ENCODE data around the gene FMC1. TPM values are rescaled to one million over a fixed set of nuclear protein-coding genes. Genes with fewer than 3 reads are reported as not detected.
"Not testable (repeated sequence)": the region's sequence is repeated elsewhere in the genome, so short reads cannot be mapped to it uniquely, and the experiment has no call there.

The FMC1 gene
- total RNA-seq, 1 donor = 8.4 TPM

- no peak for DNase-seq (ENCODE audit: low read depth)
- no peak overlapping the region for H3K4me3 ChIP-seq (ENCODE audit: low read depth, low read length)
- TF ChIP-seq CTCF (IDR thresholded peaks at IDR 0.05; ENCODE audit: insufficient read depth, low read length) = no peak
Observed at GRCh38 chr7:139299296-139299695, 41.8 kb upstream of the FMC1 start.

- no peak for TF ChIP-seq CTCF (IDR thresholded peaks at IDR 0.05; ENCODE audit: insufficient read depth, low read length)
- H3K4me3 ChIP-seq (ENCODE audit: low read depth, low read length) = no peak overlapping the region
- DNase-seq (ENCODE audit: low read depth) = no peak
Observed at GRCh38 chr7:139300390-139300789, 40.7 kb upstream of the FMC1 start.

- no peak for DNase-seq (ENCODE audit: low read depth)
- no peak overlapping the region for H3K4me3 ChIP-seq (ENCODE audit: low read depth, low read length)
- no peak for TF ChIP-seq CTCF (IDR thresholded peaks at IDR 0.05; ENCODE audit: insufficient read depth, low read length)
Observed at GRCh38 chr7:139304517-139304916, 36.6 kb upstream of the FMC1 start.

GRCh38 chr7:139317939-139318505, 23.1 kb upstream of the FMC1 start:
- no peak overlapping the region for H3K4me3 ChIP-seq (ENCODE audit: low read depth, low read length)
- TF ChIP-seq CTCF (IDR thresholded peaks at IDR 0.05; ENCODE audit: insufficient read depth, low read length) = no peak
- DNase-seq (ENCODE audit: low read depth) = no peak

DNA sequence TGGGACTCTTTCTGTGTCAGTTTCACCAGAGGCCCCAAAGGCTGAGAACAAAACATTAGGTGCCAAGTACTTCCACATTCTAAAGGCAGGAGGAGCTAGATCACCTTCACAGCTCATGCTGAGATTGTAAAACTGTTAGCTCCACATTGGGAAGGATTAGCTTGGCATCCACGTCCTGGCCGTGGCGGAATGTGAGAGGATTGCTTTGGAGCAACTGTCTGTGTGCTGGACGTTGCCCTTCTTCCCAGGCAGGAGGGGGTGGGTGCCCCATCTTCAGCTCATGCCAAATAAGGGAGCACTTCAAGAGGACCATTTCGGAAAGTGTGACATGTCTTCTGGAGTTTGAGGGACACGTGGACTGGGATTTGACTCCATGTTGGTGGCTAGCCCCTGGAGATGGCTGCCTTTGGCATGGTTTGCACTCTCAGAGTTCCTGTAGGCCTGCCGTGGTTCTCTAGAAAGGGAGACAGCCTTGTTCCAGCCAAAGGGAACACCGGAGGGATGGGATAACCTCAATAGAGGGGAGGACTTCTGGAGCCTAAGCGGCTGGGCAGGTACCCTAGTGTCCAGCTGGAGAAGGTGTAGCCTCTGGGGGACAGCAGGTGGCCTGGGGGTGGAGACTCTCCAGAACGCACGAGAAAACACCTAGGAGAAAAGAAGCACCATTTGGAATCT, 19.9 kb upstream of the FMC1 start:
- DNase-seq (ENCODE audit: low read depth) = peak; percentile 34
- peak; percentile 44 for TF ChIP-seq CTCF (IDR thresholded peaks at IDR 0.05; ENCODE audit: insufficient read depth, low read length)

GRCh38 chr7:139324709-139325108, 16.4 kb upstream of the FMC1 start:
- H3K4me3 ChIP-seq (ENCODE audit: low read depth, low read length); DNase-seq (ENCODE audit: low read depth): not testable (repeated sequence)

More for the DNA sequence above, 19.9 kb upstream of the FMC1 start:
- no peak overlapping the region for H3K4me3 ChIP-seq (ENCODE audit: low read depth, low read length)

DNA sequence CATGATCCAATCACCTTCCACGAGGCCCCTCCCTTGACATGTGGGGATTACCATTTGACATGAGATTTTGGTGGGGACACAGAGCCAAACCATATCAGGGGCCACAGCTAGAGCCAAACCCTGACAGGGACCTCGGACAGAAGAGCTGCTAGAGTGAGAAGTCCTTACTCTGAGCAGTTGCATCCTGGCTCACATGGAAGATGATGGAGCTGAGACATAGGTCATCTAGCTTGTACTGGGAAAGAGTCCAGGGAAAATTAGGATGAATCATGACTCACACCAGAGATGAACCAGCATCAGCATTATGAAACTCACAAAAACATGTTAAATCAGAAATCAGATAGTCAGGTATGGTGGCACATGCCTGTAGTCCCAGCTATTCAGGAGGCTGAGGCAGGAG, 12.8 kb upstream of the FMC1 start:
- no peak for TF ChIP-seq CTCF (IDR thresholded peaks at IDR 0.05; ENCODE audit: insufficient read depth, low read length)
- no peak overlapping the region for H3K4me3 ChIP-seq (ENCODE audit: low read depth, low read length)
- peak; percentile 86 for DNase-seq (ENCODE audit: low read depth)
